Right cardiac atrium (tissue), 5 donors: ENCODE results near the gene METRN. TPM values are rescaled to one million over a fixed set of nuclear protein-coding genes. Genes with fewer than 3 reads are reported as not detected.
A peak's percentile ranks its signal among the peaks of the same experiment; 100 is the strongest.

Experiments used
- ATAC-seq, 2 donors: fragments of 200-7000 bp; cut with Tn5 transposase; one replicate each; pipeline versions ENCODE4 v1.8.0 to v1.9.1; 2020; ENCODE audit warnings: moderate library complexity in 2 of 2, mild to moderate bottlenecking in 1 of 2
- DNase-seq, 3 donors: peaks; one replicate each; pipeline ENCODE4 v3.0.0-alpha.2; 2020
- H3K27ac ChIP-seq: one replicate; pipeline ENCODE4 v1.5.1; 2013; ENCODE audit warnings: mild to moderate bottlenecking, low read length, control low read depth, moderate library complexity
- H3K27me3 ChIP-seq: one replicate; pipeline ENCODE4 v1.6.1; 2013; ENCODE audit not compliant: control insufficient read depth, insufficient read depth
- H3K4me1 ChIP-seq: one replicate; pipeline ENCODE4 v1.6.1; 2013; ENCODE audit warnings: low read length; ENCODE audit not compliant: control insufficient read depth, insufficient read depth
- H3K4me3 ChIP-seq: one replicate; pipeline ENCODE4 v1.5.1; 2013; ENCODE audit warnings: low read length, control low read depth
- H3K9me3 ChIP-seq: one replicate; pipeline ENCODE4 v1.6.1; 2013; ENCODE audit warnings: low read length; ENCODE audit not compliant: control insufficient read depth
- WGBS: extraction: QIAGEN DNeasy Blood & Tissue Kit; methylation state at CpG from one replicate; pipeline ENCODE4 v1.1.7; 2013; 5-methylcytosine and 5-hydroxymethylcytosine counted together
- intact Hi-C, 4 donors: fragments of 100-400 bp; cut with DNase I; formaldehyde crosslinking; loops; one replicate each; pipeline versions ENCODE4 v1.11.0 to v1.14.0; 2022 to 2023
- polyA plus RNA-seq: library from polyadenylated mRNA; stranded (reverse); fragments of 200-250 nt; gene quantifications from one replicate; pipeline ENCODE4 v1.2.3, GENCODE V29; 2013
- total RNA-seq, 4 donors: library from RNA; stranded (reverse); fragmentation: NEBNext Ultra II Directional; extraction: Animal tissue kit (Norgen Biotek cat#: 25700); gene quantifications; one replicate each; pipeline ENCODE4 v1.2.1, GENCODE V29; 2021
- donor health status: healthy with polysubstance abuse.
- donor health status: DM: no; HTN: yes; CAD: no.
- donor health status: DM: no; HTN: no; CAD: no.
- donor health status: DM: no; HTN: yes; CAD: no; lungs with severe emphysema.
- donor health status: DM: yes; HTN: yes; CAD: no.

Gene METRN
- total and polyA plus RNA-seq, 5 donors = 65.2 to 75.0 (median 68.2) TPM

- under 1% methylated on average over 61 of the region's 61 CpGs for WGBS
- H3K4me3 ChIP-seq = peak overlapping the region; percentile 54
- no peaks in the 10 kb centered on the region for H3K9me3 ChIP-seq
- peak; percentile 0 to 1 for ATAC-seq
- peak in 1 of 3 donors; percentile 70 for DNase-seq
- H3K4me1 ChIP-seq = no peaks in the 10 kb centered on the region
- H3K27ac ChIP-seq = no peak overlapping the region
- intact Hi-C loops = no loop called here
- no peaks in the 10 kb centered on the region for H3K27me3 ChIP-seq
These were observed 12.5 kb downstream of the METRN start for GRCh38 chr16:727291-727977.

DNA sequence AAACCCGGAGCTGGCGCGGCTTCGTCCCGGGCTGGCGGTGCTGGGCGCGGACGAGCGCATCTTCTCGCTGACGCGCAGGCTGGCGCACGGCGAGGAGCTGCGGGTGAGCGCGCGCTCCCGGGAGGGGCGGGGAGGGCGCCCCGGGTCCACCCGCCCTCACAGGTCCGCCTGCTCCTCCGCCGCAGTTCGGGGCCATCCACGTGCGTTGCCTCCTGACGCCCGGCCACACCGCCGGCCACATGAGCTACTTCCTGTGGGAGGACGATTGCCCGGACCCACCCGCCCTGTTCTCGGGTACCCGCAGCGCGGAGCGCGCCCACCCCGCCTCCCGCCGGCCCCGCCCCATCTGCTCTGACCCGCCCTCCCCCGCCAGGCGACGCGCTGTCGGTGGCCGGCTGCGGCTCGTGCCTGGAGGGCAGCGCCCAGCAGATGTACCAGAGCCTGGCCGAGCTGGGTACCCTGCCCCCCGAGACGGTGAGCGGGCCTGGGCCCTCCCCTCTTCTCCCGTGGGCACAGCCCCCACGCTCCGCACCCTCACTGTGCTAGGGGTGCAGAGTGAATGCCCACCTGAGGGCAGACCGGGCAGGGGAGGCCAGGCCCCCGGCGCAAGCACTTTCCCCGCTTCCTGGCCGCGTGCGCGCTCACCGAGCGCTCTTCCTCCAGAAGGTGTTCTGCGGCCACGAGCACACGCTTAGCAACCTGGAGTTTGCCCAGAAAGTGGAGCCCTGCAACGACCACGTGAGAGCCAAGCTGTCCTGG is 13.4 kb downstream of the METRN start:
- Histone ChIP-seq H3K27ac (no peak overlapping the region), H3K4me3 (peak overlapping the region; percentile 54), H3K4me1 (no peaks in the 10 kb centered on the region), H3K27me3 (no peaks in the 10 kb centered on the region), H3K9me3 (no peaks in the 10 kb centered on the region)
- intact Hi-C loops = no loop called here
- ATAC-seq = peak; percentile 42 to 59
- WGBS = 1% methylated on average over 80 of the region's 80 CpGs
- DNase-seq = peak; percentile 76 to 83 (median 83)

DNA sequence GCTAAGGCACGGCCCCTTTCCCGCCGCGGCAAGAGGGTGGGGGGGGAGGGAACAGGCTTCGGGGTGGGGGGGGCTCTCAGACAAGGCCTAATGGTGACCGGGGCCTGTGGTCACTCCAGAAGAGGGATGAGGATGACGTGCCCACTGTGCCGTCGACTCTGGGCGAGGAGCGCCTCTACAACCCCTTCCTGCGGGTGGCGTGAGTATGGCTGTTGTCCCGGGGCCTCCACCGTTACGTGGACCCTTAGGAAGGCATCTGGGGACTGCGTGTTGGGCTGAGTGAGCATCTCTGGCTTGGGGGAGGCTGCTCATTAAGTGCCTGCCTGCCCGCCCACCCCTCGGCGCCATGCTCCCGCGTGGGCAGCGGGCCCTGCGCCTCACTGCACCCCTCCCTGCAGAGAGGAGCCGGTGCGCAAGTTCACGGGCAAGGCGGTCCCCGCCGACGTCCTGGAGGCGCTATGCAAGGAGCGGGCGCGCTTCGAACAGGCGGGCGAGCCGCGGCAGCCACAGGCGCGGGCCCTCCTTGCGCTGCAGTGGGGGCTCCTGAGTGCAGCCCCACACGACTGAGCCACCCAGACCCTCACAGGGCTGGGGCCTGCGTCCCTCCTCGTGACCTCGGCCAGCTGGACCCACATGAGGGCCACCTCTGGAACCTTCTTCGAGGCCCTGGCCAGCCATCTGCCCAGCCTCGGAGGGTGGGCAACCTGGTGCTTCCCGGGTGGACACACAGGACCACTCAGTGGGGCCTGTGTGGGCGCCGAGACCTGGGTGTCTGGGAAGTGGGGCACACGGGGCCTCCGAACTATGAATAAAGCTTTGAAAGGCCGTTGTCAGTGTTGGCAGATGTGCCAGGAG is 14.2 kb downstream of the METRN start:
- intact Hi-C loops = no loop called here
- Histone ChIP-seq H3K4me3 (no peak overlapping the region), H3K9me3 (no peaks in the 10 kb centered on the region), H3K27ac (no peak overlapping the region), H3K27me3 (no peaks in the 10 kb centered on the region), H3K4me1 (no peaks in the 10 kb centered on the region)
- no peak for ATAC-seq
- 60% methylated on average over 55 of the region's 55 CpGs for WGBS
- DNase-seq = peak in 1 of 3 donors; percentile 65

GRCh38 chr16:729768-730665 is 15.1 kb downstream of the METRN start:
- no peaks in the 10 kb centered on the region for H3K9me3 ChIP-seq
- H3K27ac ChIP-seq = no peak overlapping the region
- intact Hi-C loops = no loop called here
- H3K27me3 ChIP-seq = no peaks in the 10 kb centered on the region
- no peak overlapping the region for H3K4me3 ChIP-seq
- DNase-seq = no peak
- ATAC-seq = no peak
- 88% methylated on average over 37 of the region's 37 CpGs for WGBS
- H3K4me1 ChIP-seq = no peaks in the 10 kb centered on the region

GRCh38 chr16:730666-731509 is 16.0 kb downstream of the METRN start:
- Histone ChIP-seq H3K4me1 (no peaks in the 10 kb centered on the region), H3K4me3 (no peak overlapping the region), H3K27me3 (no peaks in the 10 kb centered on the region), H3K27ac (no peak overlapping the region), H3K9me3 (no peaks in the 10 kb centered on the region)
- 85% methylated on average over 22 of the region's 22 CpGs for WGBS
- ATAC-seq = no peak
- peak in 1 of 3 donors; percentile 58 for DNase-seq
- intact Hi-C loops = no loop called here

- ATAC-seq (no peak), DNase-seq (peak in 1 of 3 donors; percentile 29)
- no peak overlapping the region for H3K27ac ChIP-seq
- no peaks in the 10 kb centered on the region for H3K9me3 ChIP-seq
- intact Hi-C loops = no loop called here
- WGBS = 92% methylated on average over 12 of the region's 12 CpGs
- no peaks in the 10 kb centered on the region for H3K4me1 ChIP-seq
- no peak overlapping the region for H3K4me3 ChIP-seq
- no peaks in the 10 kb centered on the region for H3K27me3 ChIP-seq
These were observed 17.4 kb downstream of the METRN start for GRCh38 chr16:732332-732731.

- no peak overlapping the region for H3K27ac ChIP-seq
- WGBS = 91% methylated on average over 13 of the region's 13 CpGs
- H3K4me1 ChIP-seq = no peaks in the 10 kb centered on the region
- intact Hi-C loops = no loop called here
- H3K9me3 ChIP-seq = no peaks in the 10 kb centered on the region
- H3K27me3 ChIP-seq = no peaks in the 10 kb centered on the region
- no peak overlapping the region for H3K4me3 ChIP-seq
- DNase-seq (peak in 1 of 3 donors; percentile 31), ATAC-seq (no peak)
These were observed 18.0 kb downstream of the METRN start for GRCh38 chr16:732936-733335.

- DNase-seq (peak in 2 of 3 donors; percentile 62 to 71), ATAC-seq (no peak)
- Histone ChIP-seq H3K27ac (no peak overlapping the region), H3K4me1 (no peaks in the 10 kb centered on the region), H3K9me3 (no peaks in the 10 kb centered on the region), H3K4me3 (no peak overlapping the region), H3K27me3 (no peaks in the 10 kb centered on the region)
- intact Hi-C loops = no loop called here
- 81% methylated on average over 34 of the region's 34 CpGs for WGBS
These were observed 18.7 kb downstream of the METRN start for GRCh38 chr16:733382-734207.

GRCh38 chr16:734208-734980 is 19.5 kb downstream of the METRN start:
- intact Hi-C loops = no loop called here
- no peak overlapping the region for H3K27ac ChIP-seq
- H3K9me3 ChIP-seq = no peaks in the 10 kb centered on the region
- no peak overlapping the region for H3K4me3 ChIP-seq
- H3K4me1 ChIP-seq = no peaks in the 10 kb centered on the region
- DNase-seq (peak in 1 of 3 donors; percentile 48), ATAC-seq (no peak)
- H3K27me3 ChIP-seq = no peaks in the 10 kb centered on the region
- WGBS = 89% methylated on average over 49 of the region's 49 CpGs
